ENCODE results near the gene DHRS11. TPM values are rescaled to one million over a fixed set of nuclear protein-coding genes. Genes with fewer than 3 reads are reported as not detected.

DHRS11 gene
- polyA plus RNA-seq, 1 of the 3 experiments (the other 2 are of a cell fraction) = 31.6 TPM

- H3K9me3 ChIP-seq = no peaks in the 10 kb centered on the region
- WGBS (ENCODE audit: low lambda C conversion rate) = 30% methylated on average over 31 of the region's 64 CpGs
- H3F3A ChIP-seq (replicated peaks; ENCODE audit: insufficient read depth) = no peaks in the 10 kb centered on the region
- peak overlapping the region; percentile 37; a peak in 3 of 4 replicates for H3K4me3 ChIP-seq (ENCODE audit: low read depth in 2 of 2, low read length in 1 of 2)
- H3K9me2 ChIP-seq = no peaks in the 10 kb centered on the region
- peak overlapping the region; percentile 59; the same call in 1 of the 2 replicates for H2AFZ ChIP-seq (ENCODE audit: low read depth)
- TF ChIP-seq FOXM1 (IDR thresholded peaks at IDR 0.05; ENCODE audit: low read depth) = no peak
- no peak for TF ChIP-seq TAF1 (IDR thresholded peaks at IDR 0.05; ENCODE audit: borderline replicate concordance, low read depth, low read length)
- TF ChIP-seq PBX3 (IDR thresholded peaks at IDR 0.05) = no peak
- no peak for TF ChIP-seq POLR2AphosphoS5 (IDR thresholded peaks at IDR 0.05; ENCODE audit: low read depth, low read length)
- no peak for TF ChIP-seq CTCF (IDR thresholded peaks at IDR 0.05)
- TF ChIP-seq EZH2phosphoT487 (IDR thresholded peaks at IDR 0.05; ENCODE audit: borderline replicate concordance, low read depth) = no peak
- no peak for TF ChIP-seq MAX (IDR thresholded peaks at IDR 0.05; ENCODE audit: low read depth)
- TF ChIP-seq ZBTB33 (IDR thresholded peaks at IDR 0.05; ENCODE audit: borderline replicate concordance, low read depth) = no peak
- TF ChIP-seq USF2 (IDR thresholded peaks at IDR 0.05; ENCODE audit: borderline replicate concordance, low read depth, low read length) = no peak
- TF ChIP-seq FOSL2 (IDR thresholded peaks at IDR 0.05; ENCODE audit: borderline replicate concordance, low read depth) = no peak
- ChIA-PET POLR2A (no interaction called here), CTCF (interaction anchor here (0.8 to 1.5 kb wide), 7 partner anchors 11 to 598 kb away, joined by 3 to 9 read pairs (median 5); no protein-coding TSS in a partner anchor)
- H4K20me1 ChIP-seq (ENCODE audit: insufficient read depth) = no peaks in the 10 kb centered on the region
- peak; percentile 83 for DNase-seq
- H3K27ac ChIP-seq (ENCODE audit: low read depth in 2 of 2, low read length in 1 of 2) = no peak overlapping the region
- peaks cover 0 to 2% of the 10 kb centered on the region in 2 experiments; a peak in 1 of 4 replicates for H3K4me1 ChIP-seq (ENCODE audit: control insufficient read depth in 1 of 2, insufficient read depth in 2 of 2, low read depth in 1 of 2, low read length in 1 of 2)
- H3K9ac ChIP-seq = no peak overlapping the region
- H3K79me2 ChIP-seq (ENCODE audit: insufficient read depth) = no peaks in the 10 kb centered on the region
- no peaks in the 10 kb centered on the region for H3K36me3 ChIP-seq (replicated peaks in 1 of 2; ENCODE audit: control insufficient read depth in 1 of 2, insufficient read depth in 2 of 2, low read length in 1 of 2)
- peak overlapping the region; percentile 74 for H3K4me2 ChIP-seq
- H3K27me3 ChIP-seq (ENCODE audit: insufficient read depth) = peaks cover 40% of the 10 kb centered on the region
These were observed 50.5 kb downstream of the DHRS11 start for GRCh38 chr17:36641877-36642845.
